ENCODE measurements around the gene NTMT1.

DNA sequence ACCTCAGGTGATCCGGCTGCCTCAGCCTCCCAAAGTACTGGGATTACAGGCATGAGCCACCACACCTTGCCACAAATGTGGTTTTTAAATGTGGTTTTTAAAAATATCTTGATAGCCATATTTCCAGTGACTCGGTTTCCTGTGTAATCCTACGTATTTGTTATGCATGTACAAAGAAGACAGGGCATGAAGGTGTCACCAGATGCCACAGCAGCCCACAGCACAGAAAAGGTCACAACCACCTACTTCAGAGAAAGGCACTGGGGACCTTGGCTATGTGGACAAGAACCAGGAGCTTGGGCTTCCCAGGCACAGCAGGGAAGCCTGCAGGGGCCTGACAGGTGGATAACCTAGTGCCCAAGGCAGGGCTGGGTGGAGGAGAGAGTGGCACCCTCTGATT is 43.1 kb upstream of the NTMT1 start:
- TF ChIP-seq CTCF (IDR thresholded peaks at IDR 0.05) (no peak), POLR2AphosphoS5 (IDR thresholded peaks at IDR 0.05) (no peak), POLR2A (IDR thresholded peaks at IDR 0.05) (no peak)
